NB4 (cell line): ENCODE results near the gene MAD1L1.

Source experiments
- CTCF ChIP-seq: IDR thresholded peaks from one replicate; pipeline ENCODE4 v1.5.1; 2012; ENCODE audit warnings: low read depth, low read length
- MYC ChIP-seq: IDR thresholded peaks from 2 replicates; pipeline ENCODE4 v1.6.1; 2011; ENCODE audit warnings: low read depth, low read length
- POLR2A ChIP-seq: IDR thresholded peaks from 2 replicates; pipeline ENCODE4 v1.6.1; 2011; ENCODE audit warnings: mild to moderate bottlenecking; ENCODE audit not compliant: insufficient read length; ENCODE audit errors: extremely low read depth

- TF ChIP-seq CTCF (peak; percentile 80), MYC (no peak), POLR2A (no peak)
These were observed 23.4 kb downstream of the MAD1L1 start for GRCh38 chr7:2209146-2209960.
